ENCODE data around the gene NAV2.

- TF ChIP-seq, protein P1, sequence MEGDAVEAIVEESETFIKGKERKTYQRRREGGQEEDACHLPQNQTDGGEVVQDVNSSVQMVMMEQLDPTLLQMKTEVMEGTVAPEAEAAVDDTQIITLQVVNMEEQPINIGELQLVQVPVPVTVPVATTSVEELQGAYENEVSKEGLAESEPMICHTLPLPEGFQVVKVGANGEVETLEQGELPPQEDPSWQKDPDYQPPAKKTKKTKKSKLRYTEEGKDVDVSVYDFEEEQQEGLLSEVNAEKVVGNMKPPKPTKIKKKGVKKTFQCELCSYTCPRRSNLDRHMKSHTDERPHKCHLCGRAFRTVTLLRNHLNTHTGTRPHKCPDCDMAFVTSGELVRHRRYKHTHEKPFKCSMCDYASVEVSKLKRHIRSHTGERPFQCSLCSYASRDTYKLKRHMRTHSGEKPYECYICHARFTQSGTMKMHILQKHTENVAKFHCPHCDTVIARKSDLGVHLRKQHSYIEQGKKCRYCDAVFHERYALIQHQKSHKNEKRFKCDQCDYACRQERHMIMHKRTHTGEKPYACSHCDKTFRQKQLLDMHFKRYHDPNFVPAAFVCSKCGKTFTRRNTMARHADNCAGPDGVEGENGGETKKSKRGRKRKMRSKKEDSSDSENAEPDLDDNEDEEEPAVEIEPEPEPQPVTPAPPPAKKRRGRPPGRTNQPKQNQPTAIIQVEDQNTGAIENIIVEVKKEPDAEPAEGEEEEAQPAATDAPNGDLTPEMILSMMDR (IDR thresholded peaks at IDR 0.05; ENCODE audit: low read depth, low read length), result no peak
- no peak for TF ChIP-seq MAX (IDR thresholded peaks at IDR 0.05; ENCODE audit: low read depth, low read length)
Measured at GRCh38 chr11:19766206-19766605, 53.6 kb downstream of the NAV2 start.

Data from NB4 (cell line).